HG03066 (cell line): ENCODE data around the gene ENTPD1.

ENCODE experiments used
- ATAC-seq: cut with Tn5 transposase; IDR thresholded peaks from one replicate; pipeline ENCODE4 v1.9.1; 2021; ENCODE audit warnings: low read depth; ENCODE audit not compliant: unreplicated experiment

The ENTPD1 gene

GRCh38 chr10:95820363-95820762, 64.4 kb downstream of the ENTPD1 start:
- peak; percentile 54 for ATAC-seq

- no peak for ATAC-seq
Measured at GRCh38 chr10:95821720-95822119, 65.8 kb downstream of the ENTPD1 start.

GRCh38 chr10:95830044-95830443, 74.1 kb downstream of the ENTPD1 start:
- no peak for ATAC-seq

- no peak for ATAC-seq
Measured at GRCh38 chr10:95831076-95831475, 75.1 kb downstream of the ENTPD1 start.

GRCh38 chr10:95831515-95831914, 75.6 kb downstream of the ENTPD1 start:
- ATAC-seq, result no peak

- ATAC-seq, result peak; percentile 77
Measured at GRCh38 chr10:95832216-95833041, 76.5 kb downstream of the ENTPD1 start.

GRCh38 chr10:95833042-95833610, 77.2 kb downstream of the ENTPD1 start:
- no peak for ATAC-seq

- ATAC-seq, result no peak
Measured at GRCh38 chr10:95834406-95834805, 78.4 kb downstream of the ENTPD1 start.

GRCh38 chr10:95835149-95835860, 79.3 kb downstream of the ENTPD1 start:
- no peak for ATAC-seq

GRCh38 chr10:95835911-95836310, 79.9 kb downstream of the ENTPD1 start:
- ATAC-seq, result no peak

- no peak for ATAC-seq
Measured at GRCh38 chr10:95836610-95837355, 80.8 kb downstream of the ENTPD1 start.

- ATAC-seq, result peak; percentile 23
Measured at GRCh38 chr10:95837356-95837776, 81.4 kb downstream of the ENTPD1 start.

GRCh38 chr10:95837783-95838182, 81.8 kb downstream of the ENTPD1 start:
- peak; percentile 42 for ATAC-seq

GRCh38 chr10:95840121-95840520, 84.2 kb downstream of the ENTPD1 start:
- no peak for ATAC-seq

- no peak for ATAC-seq
Measured at GRCh38 chr10:95840681-95841080, 84.7 kb downstream of the ENTPD1 start.

- peak; percentile 39 for ATAC-seq
Measured at GRCh38 chr10:95841661-95842498, 85.9 kb downstream of the ENTPD1 start.

- ATAC-seq, result no peak
Measured at GRCh38 chr10:95845411-95845810, 89.4 kb downstream of the ENTPD1 start.

GRCh38 chr10:95847007-95847406, 91.0 kb downstream of the ENTPD1 start:
- ATAC-seq, result no peak

GRCh38 chr10:95848841-95849240, 92.9 kb downstream of the ENTPD1 start:
- ATAC-seq, result no peak

GRCh38 chr10:95850791-95851190, 94.8 kb downstream of the ENTPD1 start:
- no peak for ATAC-seq
